ENCODE data around the gene EVI2A. TPM values are rescaled to one million over a fixed set of nuclear protein-coding genes. Genes with fewer than 3 reads are reported as not detected.
"Not testable (repeated sequence)": the region's sequence is repeated elsewhere in the genome, so short reads cannot be mapped to it uniquely, and the experiment has no call there.

EVI2A gene
- total RNA-seq: 3.0 TPM
- long read RNA-seq: 0 reads

GRCh38 chr17:31321481-31321880 is at the start of gene EVI2A:
TSS of gene EVI2A (minus strand) at chr17:31321622. CDS start at chr17:31319013, 2,609 bp downstream.
- intact Hi-C loops (cut with DNase I): no loop called here
- DNase-seq (ENCODE audit: missing footprints) (peak; percentile 65), ATAC-seq (no peak)

- intact Hi-C loops (cut with DNase I): no loop called here
- no peak for DNase-seq (ENCODE audit: missing footprints)
- ATAC-seq: no peak
Observed at GRCh38 chr17:31369266-31369665, 47.8 kb upstream of the EVI2A start.

- no peak for DNase-seq (ENCODE audit: missing footprints)
- ATAC-seq: no peak
- intact Hi-C loops (cut with DNase I): no loop called here
Observed at GRCh38 chr17:31366088-31366487, 44.7 kb upstream of the EVI2A start.

- DNase-seq (ENCODE audit: missing footprints) (no peak), ATAC-seq (no peak)
- intact Hi-C loops (cut with DNase I): no loop called here
Observed at GRCh38 chr17:31364012-31364411, 42.6 kb upstream of the EVI2A start.

- no peak for ATAC-seq
- intact Hi-C loops (cut with DNase I): no loop called here
- DNase-seq (ENCODE audit: missing footprints): no peak
Observed at GRCh38 chr17:31357839-31358394, 36.5 kb upstream of the EVI2A start.

- no peak for ATAC-seq
- intact Hi-C loops (cut with DNase I): no loop called here
- DNase-seq (ENCODE audit: missing footprints): no peak
Observed at GRCh38 chr17:31357091-31357490, 35.7 kb upstream of the EVI2A start.

GRCh38 chr17:31355935-31356334 is 34.5 kb upstream of the EVI2A start:
- ATAC-seq (no peak), DNase-seq (ENCODE audit: missing footprints) (no peak)
- intact Hi-C loops (cut with DNase I): no loop called here

- intact Hi-C loops (cut with DNase I): no loop called here
- DNase-seq (ENCODE audit: missing footprints) (no peak), ATAC-seq (no peak)
Observed at GRCh38 chr17:31349454-31349853, 28.0 kb upstream of the EVI2A start.

- intact Hi-C loops (cut with DNase I); ATAC-seq; DNase-seq (ENCODE audit: missing footprints): not testable (repeated sequence)
Observed at GRCh38 chr17:31345191-31345747, 23.8 kb upstream of the EVI2A start.

- intact Hi-C loops (cut with DNase I): no loop called here
- DNase-seq (ENCODE audit: missing footprints) (no peak), ATAC-seq (no peak)
Observed at GRCh38 chr17:31339906-31340661, 18.7 kb upstream of the EVI2A start.

GRCh38 chr17:31329221-31329620 is 7.8 kb upstream of the EVI2A start:
- intact Hi-C loops (cut with DNase I): no loop called here

GRCh38 chr17:31328160-31328535 is 6.7 kb upstream of the EVI2A start:
- ATAC-seq (no peak), DNase-seq (ENCODE audit: missing footprints) (no peak)
- intact Hi-C loops (cut with DNase I): no loop called here

More at GRCh38 chr17:31329221-31329620, 7.8 kb upstream of the EVI2A start:
- ATAC-seq (no peak), DNase-seq (ENCODE audit: missing footprints) (no peak)

- no peak for ATAC-seq
- DNase-seq (ENCODE audit: missing footprints): no peak
- intact Hi-C loops (cut with DNase I): no loop called here
Observed at GRCh38 chr17:31327534-31328159, 6.2 kb upstream of the EVI2A start.

GRCh38 chr17:31323551-31323950 is 2.1 kb upstream of the EVI2A start:
- intact Hi-C loops (cut with DNase I): no loop called here
- no peak for DNase-seq (ENCODE audit: missing footprints)
- no peak for ATAC-seq

GRCh38 chr17:31321966-31322365 is 544 bp upstream of the EVI2A start:
- DNase-seq (ENCODE audit: missing footprints): no peak

GRCh38 chr17:31320791-31321190 is 631 bp downstream of the EVI2A start:
- ATAC-seq: no peak
- intact Hi-C loops (cut with DNase I): no loop called here
- DNase-seq (ENCODE audit: missing footprints): no peak

More at GRCh38 chr17:31321966-31322365, 544 bp upstream of the EVI2A start:
- no peak for ATAC-seq
- intact Hi-C loops (cut with DNase I): no loop called here

- no peak for ATAC-seq
- intact Hi-C loops (cut with DNase I): no loop called here
- no peak for DNase-seq (ENCODE audit: missing footprints)
Observed at GRCh38 chr17:31320241-31320640, 1.2 kb downstream of the EVI2A start.

GRCh38 chr17:31318851-31319661 is 2.4 kb downstream of the EVI2A start:
- intact Hi-C loops (cut with DNase I): loop anchor here (5.0 kb wide), 1 partner anchor 47 kb away; no protein-coding TSS in a partner anchor
- DNase-seq (ENCODE audit: missing footprints) (no peak), ATAC-seq (no peak)

- DNase-seq (ENCODE audit: missing footprints): peak; percentile 68
- peak; percentile 88 for ATAC-seq
- intact Hi-C loops (cut with DNase I): loop anchor here (5.0 kb wide), 1 partner anchor 46 kb away; no protein-coding TSS in a partner anchor
Observed at GRCh38 chr17:31318298-31318801, 3.1 kb downstream of the EVI2A start.
